HG02610 (cell line): ENCODE measurements around the gene TXK.
"Not testable (repeated sequence)": the region's sequence is repeated elsewhere in the genome, so short reads cannot be mapped to it uniquely, and the experiment has no call there.

Experiments used
- ATAC-seq: cut with Tn5 transposase; IDR thresholded peaks from one replicate; pipeline ENCODE4 v1.9.1; 2021; ENCODE audit warnings: mild to moderate bottlenecking, moderate library complexity; ENCODE audit not compliant: unreplicated experiment

Gene TXK

GRCh38 chr4:48134081-48134480, at the start of gene TXK:
Gene TXK (minus strand): TSS chr4:48134250. CDS start chr4:48134170, 80 bp downstream.
- no peak for ATAC-seq

GRCh38 chr4:48180234-48180633, 46.2 kb upstream of the TXK start:
- peak; percentile 72 for ATAC-seq

DNA sequence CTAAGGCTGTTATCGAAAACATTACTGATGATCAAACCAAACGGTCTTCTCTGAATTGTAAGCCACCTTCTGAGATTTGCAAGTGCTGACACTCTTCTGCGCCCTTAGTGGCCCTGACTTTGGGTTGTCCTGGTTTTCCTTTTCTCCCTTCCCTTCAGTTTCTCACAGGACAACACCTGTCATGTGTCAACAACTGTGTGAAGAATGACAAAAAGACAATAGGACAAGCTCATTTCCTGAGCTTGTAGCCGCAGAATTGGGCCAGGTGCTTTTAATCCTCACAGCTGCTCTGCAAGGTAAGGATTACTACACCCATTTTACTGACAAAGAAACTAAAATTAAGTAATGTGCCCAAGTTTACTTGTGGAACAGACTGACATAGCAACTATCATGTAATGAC, 44.9 kb upstream of the TXK start:
- no peak for ATAC-seq

GRCh38 chr4:48175806-48176205, 41.8 kb upstream of the TXK start:
- ATAC-seq: no peak

GRCh38 chr4:48175328-48175727, 41.3 kb upstream of the TXK start:
- ATAC-seq: no peak

DNA sequence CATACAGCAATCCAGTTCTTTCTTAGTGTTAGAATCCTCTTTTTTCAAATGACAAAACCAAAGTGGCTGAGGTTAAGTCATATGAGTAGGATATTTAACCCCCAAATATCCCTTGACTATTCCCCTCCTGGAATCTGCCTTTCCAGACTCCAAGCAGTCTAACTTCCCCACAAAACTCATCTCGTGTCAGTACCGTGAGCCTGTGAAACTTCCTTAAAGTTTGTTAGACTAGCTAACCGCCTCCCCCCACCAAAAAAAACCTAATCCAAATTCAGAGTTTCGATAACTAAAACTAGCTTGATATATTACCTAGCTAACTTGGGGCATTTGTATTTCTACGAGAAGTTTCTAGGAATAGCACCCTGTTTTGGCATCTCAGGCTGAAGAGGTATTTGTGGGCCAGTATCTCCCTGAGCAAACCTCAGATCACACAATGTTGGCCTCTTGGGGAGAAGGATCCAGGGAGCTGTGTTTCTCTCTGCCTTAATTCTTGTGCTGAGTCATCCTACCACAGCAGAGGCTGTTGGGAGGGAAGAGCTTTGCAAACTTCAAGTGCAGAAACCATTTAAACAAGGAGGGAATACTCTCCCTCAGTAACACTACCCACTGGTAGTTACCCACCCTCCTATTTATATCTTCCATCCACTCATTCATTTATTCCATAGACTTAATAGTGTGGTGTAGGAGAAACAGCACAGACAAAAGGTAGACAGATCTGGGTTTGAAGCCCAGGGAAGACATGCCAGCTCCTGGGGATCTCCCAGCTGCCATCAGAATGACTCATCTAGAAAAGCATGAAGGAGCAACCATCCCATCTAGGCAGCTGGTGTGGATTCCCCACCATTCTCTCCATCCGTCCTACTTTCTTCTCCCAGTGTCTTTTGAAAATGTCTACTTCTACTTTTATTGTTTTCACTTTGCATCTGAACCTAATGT, 39.3 kb upstream of the TXK start:
- ATAC-seq: peak; percentile 74

GRCh38 chr4:48172651-48173050, 38.6 kb upstream of the TXK start:
- ATAC-seq: no peak

GRCh38 chr4:48169636-48170035, 35.6 kb upstream of the TXK start:
- peak; percentile 33 for ATAC-seq

- peak; percentile 36 for ATAC-seq
Observed at GRCh38 chr4:48167538-48168263, 33.7 kb upstream of the TXK start.

GRCh38 chr4:48164561-48164960, 30.5 kb upstream of the TXK start:
- not testable (repeated sequence) for ATAC-seq

DNA sequence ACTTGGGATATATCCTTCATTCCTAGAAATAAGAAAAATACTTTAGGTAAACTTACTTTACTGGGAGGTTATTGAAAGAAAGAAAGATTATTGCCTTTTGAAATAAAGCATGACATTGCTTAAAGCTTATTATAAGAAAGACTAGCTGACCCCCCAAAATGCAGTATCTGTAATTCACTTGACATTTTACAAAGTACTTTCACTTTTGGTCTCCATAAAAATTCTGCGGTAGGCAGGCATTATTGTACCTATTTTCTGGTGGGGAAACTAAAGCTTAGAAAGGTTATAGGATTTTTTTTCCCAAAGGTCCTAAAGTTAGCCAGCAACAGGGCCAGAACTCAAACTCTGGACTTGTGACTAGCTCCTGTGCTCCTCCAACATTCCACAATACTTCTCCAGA, 29.7 kb upstream of the TXK start:
- no peak for ATAC-seq

- ATAC-seq: no peak
Observed at GRCh38 chr4:48162162-48162561, 28.1 kb upstream of the TXK start.

- no peak for ATAC-seq
Observed at GRCh38 chr4:48157271-48157670, 23.2 kb upstream of the TXK start.

GRCh38 chr4:48156423-48156822, 22.4 kb upstream of the TXK start:
- no peak for ATAC-seq

- ATAC-seq: peak; percentile 91
Observed at GRCh38 chr4:48153791-48154550, 19.9 kb upstream of the TXK start.

- no peak for ATAC-seq
Observed at GRCh38 chr4:48152259-48152658, 18.2 kb upstream of the TXK start.

GRCh38 chr4:48149827-48150370, 15.8 kb upstream of the TXK start:
- no peak for ATAC-seq

- no peak for ATAC-seq
Observed at GRCh38 chr4:48147621-48148020, 13.6 kb upstream of the TXK start.

- ATAC-seq: peak; percentile 28
Observed at GRCh38 chr4:48141048-48141447, 7.0 kb upstream of the TXK start.

GRCh38 chr4:48139691-48140090, 5.6 kb upstream of the TXK start:
- ATAC-seq: no peak

DNA sequence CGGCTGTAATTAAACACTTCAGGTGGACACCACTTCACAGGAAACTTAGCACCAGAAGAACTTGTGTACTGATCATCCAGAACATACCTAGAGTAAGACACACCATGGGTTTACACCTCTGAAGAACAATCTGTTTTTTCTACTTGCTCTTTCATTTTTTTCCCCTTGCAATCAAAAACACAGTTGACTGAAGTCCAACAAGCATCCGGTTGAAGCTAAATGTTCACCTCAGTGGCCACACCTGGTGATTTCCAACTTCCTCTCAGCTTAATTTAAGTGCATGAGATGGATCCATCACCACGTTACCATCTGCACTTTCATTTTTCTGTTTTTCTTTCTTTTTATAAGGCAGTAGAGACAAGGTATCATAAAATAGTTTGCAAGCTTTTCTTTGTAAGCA, 4.9 kb upstream of the TXK start:
- peak; percentile 88 for ATAC-seq
